ENCODE measurements around the gene STXBP1.

Gene STXBP1

GRCh38 chr9:127689329-127690000, 77.4 kb downstream of the STXBP1 start:
- no peak for DNase-seq

DNA sequence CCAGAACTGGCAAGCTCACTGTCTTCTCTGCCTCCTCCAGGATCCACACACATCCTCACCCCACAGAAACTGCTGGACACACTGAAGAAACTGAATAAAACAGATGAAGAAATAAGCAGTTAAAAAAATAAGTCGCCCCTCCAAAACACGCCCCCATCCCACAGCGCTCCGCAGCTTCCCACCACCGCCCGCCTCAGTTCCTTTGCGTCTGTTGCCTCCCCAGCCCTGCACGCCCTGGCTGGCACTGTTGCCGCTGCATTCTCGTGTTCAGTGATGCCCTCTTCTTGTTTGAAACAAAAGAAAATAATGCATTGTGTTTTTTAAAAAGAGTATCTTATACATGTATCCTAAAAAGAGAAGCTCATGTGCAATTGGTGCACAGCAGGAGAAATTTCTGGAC, 78.7 kb downstream of the STXBP1 start:
- DNase-seq = no peak

DNA sequence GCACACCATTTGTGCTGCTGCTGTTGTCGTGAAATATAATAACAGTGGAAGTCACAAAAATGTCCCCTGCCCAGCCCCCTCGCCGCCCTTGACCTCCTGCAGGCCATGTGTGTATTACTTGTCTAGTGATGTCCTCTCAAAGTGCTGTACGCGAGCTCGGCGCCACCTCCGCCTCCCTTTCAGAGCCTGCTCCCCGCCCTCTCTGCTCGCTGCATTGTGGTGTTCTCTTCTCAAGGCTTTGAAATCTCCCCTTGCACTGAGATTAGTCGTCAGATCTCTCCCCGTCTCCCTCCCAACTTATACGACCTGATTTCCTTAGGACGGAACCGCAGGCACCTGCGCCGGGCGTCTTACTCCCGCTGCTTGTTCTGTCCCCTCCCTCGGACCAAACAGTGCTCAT, 80.0 kb downstream of the STXBP1 start:
- DNase-seq = no peak

DNA sequence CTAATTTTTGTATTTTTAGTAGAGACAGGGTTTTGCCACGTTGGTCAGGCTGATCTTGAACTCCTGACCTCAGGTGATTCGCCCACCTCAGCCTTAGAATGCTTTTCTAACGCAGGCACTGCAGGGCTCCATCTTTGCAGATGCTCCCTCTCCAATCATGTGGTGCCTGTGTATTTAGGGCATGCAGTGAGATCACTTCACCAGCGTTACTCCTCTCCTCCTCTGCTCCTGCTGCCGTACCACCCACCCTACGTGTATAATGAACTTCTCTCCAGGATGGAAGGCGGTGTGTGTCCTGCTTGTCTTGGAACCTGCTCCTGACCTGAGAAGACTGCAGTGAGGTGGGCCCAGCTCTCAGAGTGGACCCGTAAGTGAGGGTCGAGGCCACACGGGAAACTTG, 81.1 kb downstream of the STXBP1 start:
- peak in 2 of 51 donors; percentile 37 to 56 for DNase-seq

GRCh38 chr9:127693697-127694096, 81.6 kb downstream of the STXBP1 start:
- no peak for DNase-seq

GRCh38 chr9:127694890-127695720, 83.0 kb downstream of the STXBP1 start:
- no peak for DNase-seq

DNA sequence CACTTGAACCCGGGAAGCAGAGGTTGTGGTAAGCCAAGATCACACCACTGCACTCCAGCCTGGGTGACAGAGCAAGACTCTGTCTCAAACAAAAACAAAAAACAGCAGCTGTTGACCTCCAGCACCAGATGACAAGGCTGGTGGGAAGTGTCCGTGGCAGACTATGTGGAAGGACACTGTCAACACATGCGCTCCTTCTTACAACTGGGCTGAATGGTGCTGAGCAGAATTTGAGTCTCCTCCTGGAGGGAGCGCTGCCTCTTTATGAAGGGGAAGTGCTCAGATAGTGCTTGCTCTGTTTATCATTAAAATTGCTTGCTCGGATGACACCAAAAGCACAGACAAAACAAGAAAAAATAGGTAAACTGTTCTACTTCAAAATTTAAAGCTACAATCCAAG, 85.5 kb downstream of the STXBP1 start:
- DNase-seq = no peak

- no peak for DNase-seq
Measured at GRCh38 chr9:127698386-127698785, 86.3 kb downstream of the STXBP1 start.

DNA sequence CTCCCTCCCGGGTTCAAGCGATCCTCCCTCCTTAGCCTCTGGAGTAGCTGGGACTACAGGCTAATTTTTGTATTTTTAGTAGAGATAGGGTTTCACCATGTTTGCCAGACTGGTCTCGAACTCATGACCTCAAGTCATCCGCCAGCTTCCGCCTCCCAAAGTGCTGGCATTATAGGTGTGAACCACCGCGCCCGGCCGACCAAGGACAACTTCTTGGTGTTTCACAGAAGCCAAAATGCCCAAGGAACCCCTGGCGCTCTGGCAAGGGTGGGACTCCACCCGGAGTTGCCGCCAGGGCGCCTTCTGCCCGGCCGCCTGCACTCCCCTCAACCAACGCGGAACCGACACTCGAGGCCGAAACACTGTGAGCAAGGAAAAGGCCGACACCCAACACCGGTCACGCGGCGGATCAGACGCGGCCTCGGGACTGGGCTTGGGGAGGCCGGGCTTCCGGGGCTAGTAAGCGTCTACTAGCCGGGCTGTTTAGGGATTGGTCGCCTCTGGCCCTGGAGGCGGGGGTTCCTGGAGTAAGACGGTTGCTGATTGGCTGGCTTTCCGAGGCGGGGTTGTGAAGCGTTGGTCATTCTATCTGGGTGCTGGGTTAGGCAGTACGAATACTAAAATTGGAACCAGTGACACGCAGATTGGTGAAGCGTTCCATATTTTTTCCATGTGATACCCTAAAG, 87.1 kb downstream of the STXBP1 start:
- DNase-seq = peak; percentile 33 to 98 (median 93)

GRCh38 chr9:127700140-127700539, 88.1 kb downstream of the STXBP1 start:
- peak in 1 of 51 donors; percentile 48 for DNase-seq

DNA sequence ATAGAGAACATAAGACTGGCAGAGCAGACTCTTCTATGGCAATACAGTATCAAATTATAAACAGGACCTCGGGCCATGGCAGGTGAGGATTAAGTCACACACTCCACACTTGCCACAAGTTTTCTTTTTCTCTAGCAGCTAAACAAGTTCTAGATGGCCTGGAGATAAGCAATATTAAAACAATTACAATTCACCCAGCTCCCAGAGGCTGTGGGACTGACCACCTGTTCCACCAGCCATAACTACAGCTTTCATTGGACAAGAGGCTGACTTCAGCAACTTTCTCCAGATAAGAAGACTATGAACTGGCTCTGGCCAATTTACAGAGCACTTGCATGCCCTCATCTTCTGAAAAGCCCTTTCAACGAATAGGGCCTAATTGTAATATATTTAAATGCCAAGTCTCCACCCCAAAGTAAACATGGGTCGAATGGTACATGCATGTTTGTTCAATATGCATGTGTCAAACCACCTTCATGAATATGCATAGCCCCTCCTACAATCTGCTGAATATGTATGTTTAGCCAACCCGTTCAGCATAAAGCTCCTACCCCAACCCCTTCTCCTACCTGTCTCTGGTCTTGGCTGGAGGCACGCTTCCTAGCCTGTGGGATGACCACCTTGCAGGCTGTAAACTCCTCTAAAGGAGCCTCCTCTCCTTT, 88.6 kb downstream of the STXBP1 start:
- DNase-seq = no peak

- no peak for DNase-seq
Measured at GRCh38 chr9:127703289-127703946, 91.3 kb downstream of the STXBP1 start.

GRCh38 chr9:127705577-127706379, 93.7 kb downstream of the STXBP1 start:
- DNase-seq = no peak

- DNase-seq = peak in 5 of 51 donors; percentile 10 to 32 (median 16)
Measured at GRCh38 chr9:127706836-127707241, 94.8 kb downstream of the STXBP1 start, which contains the start of gene CFAP157. TSS of gene CFAP157 (plus strand) at chr9:127706988. CDS start at chr9:127707032, 44 bp downstream.

DNA sequence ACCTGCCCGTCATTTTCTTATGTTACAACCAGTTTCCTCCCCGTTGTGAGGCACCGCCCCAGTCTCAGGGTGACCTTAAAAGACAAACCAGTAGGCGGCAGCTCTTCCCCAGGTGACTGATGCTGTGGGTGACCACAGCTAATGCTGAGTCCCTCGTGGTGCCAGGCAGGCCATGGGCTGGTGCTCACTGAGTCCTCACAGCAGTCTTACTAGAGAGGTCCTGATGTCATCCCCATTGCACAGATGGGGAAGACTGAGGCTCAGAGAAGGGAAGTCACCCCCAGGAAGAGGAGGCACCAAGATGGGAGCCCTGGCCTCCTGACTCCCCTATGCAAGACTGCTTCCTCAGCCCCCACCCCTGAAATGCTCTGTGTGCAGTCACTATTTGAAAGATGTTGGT, 95.7 kb downstream of the STXBP1 start:
- no peak for DNase-seq

DNA sequence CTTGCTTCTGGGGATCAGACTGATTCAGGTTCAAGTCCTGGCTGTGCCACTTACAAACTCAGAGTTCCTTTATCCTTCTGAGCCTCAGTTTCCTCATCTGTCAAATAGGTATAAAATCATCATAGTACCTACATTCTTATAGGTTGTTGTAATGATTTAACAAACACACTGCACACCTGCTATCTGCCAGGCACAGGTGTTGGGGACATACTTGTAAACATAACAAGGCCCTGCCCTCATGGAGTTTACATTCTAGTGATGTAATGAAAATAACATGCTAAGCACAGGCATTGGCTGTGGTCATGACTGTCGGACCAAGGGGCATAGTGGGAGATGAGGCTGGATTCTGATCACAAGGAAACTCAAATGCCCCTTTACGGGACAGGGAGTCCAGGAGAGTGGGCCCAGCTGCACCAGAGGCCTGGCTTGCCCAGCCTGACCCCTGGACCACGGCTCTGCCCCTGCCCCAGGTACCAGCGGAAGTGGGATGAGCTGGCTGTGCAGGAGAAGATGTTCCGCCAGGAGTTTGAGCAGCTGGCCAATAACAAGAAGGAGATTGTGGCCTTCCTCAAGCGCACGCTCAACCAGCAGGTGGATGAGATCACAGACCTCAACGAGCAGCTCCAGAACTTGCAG, 97.0 kb downstream of the STXBP1 start:
- DNase-seq = no peak

DNA sequence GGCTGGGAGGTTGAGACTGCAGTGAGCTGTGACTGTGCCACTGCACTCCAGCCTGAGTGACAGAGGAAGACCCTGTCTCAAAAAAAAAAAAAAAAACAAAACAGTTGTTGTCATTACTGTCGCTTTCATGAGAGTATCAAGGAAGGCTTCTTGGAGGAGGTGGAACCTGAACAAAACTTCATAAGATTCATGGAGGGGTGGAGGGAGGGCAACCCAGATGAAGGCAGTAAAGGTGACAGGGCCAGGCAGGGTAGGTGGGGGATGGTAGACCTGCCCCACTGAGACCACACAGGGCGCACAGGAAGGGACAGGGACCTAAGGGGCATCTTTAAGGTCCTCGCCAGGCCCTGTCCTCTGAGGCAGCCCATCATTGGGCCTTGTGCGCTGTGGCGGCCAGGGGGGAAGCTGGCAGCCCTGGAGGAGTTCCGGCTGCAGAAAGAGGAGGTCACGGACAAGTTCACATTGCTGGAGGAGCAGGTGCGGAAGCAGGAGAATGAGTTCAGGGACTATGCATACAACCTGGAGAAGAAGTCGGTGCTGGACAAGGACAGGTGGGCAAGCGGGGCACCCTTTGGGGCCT, 98.2 kb downstream of the STXBP1 start:
- DNase-seq = no peak

DNA sequence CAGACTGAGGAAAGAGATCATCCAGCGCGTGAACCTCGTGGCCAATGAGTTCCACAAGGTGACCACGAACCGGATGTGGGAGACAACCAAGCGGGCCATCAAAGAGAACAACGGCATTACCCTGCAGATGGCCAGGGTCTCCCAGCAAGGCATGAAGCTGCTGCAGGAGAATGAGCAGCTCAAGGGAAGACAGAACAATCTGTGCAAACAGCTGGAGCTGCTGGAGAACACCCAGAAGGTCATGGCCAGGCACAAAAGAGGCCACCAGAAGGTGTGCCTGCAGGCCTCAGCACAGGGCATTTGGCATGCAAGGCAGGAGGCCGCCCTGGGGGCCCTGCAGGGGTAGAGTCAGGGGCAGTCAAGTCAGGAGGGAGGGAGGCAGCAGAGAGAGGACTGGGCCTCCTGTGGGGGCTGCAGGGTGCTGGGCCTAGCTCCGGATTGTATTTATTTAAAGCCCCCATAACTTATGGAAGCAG, 99.2 kb downstream of the STXBP1 start:
- no peak for DNase-seq

- DNase-seq = no peak
Measured at GRCh38 chr9:127711831-127712274, 99.8 kb downstream of the STXBP1 start.
